ENCODE results near the gene RSU1.

Gene RSU1

DNA sequence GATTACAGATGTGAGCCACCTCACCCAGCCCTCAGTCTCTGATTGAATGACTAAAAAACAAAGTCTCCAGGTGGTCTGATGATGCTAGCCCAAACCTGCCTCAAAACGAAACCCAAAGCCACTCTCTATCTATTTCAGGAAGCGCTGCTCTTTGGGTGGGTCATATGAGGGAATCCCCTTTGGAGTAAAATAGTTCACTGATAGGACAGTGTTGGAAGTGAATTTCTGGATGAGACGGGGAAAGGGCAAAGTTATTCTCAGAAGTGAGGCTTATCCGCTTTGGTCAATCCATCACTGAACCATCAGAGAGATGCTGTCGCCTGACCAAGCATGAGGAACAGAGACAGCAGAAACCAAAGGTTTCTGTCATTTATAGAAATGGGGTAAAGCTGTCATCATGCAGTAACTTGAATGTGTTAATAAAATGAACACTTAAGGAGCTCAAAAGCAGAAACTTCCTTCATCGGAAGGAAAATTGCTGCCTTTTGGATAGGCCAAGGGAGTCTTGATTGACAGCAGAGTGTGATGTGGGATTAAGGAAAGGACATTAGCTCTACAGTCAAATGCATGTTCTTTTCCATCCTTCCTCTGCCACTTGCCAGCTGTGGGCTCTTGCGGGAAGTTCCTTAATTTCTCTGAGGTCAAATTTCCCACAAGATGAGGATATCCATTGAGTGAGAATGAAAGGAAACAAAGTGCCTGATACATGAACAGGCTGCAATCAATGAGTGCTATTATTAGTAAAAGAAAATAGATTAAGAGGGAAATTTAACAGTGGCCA, 230.7 kb downstream of the RSU1 start:
- DNase-seq: no peak

DNA sequence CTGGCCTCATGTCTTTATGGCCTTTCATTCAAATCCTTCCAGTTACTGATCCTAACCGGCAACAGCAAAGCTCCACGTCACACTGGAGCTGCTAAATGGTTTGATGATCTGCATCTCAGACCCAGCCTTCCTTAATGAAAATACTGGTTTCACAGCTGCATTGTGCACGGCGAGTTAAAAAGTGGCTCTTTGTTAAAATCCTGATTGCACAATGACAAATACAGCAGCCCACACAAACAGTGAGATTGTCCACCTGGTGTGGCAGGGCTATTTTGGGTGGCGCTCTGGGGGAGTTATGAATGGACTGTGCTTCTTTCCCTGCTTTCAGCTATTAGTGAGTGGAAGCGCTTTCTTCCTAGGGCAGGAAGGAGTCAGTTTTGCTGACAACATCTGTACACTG, 232.1 kb downstream of the RSU1 start:
- DNase-seq: no peak

DNA sequence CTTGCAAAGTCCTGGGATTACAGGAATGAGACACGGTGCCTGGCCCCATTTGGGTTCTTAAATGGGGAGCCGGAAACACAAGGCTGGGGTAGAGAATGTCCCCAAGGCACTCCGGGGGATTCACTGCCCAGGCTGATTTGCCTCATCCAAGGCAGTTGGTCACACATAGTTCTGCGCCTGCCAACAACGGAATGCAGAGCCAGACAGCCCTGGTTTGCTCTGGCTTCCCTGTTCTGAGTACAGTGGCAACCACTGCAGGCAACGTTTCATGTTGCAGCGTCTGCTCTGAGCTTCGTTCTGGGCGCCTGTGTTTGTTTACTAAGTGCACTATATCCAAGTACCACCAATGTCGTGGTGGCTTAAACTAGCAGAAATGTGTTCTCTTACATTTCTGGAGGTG, 233.8 kb downstream of the RSU1 start:
- no peak for DNase-seq

DNA sequence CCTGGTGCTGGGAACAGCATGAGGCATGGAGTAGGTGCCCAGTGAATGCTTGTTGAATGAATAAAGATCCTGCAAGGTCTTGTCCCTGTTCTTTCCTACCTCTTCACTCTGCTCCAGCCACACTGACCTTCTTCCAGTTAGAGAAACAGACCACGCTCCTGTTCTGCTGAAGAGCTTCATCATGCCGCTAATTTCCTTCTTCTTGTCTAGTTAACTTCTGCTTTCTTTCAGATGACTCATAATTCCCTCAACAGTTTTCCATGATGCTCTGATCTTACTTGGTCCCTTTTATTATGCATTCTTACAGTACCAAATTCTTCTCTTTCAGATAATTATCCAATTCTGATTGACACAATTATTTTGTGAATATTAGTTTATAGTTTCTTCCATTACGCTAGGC, 236.0 kb downstream of the RSU1 start:
- peak; percentile 34 for DNase-seq

DNA sequence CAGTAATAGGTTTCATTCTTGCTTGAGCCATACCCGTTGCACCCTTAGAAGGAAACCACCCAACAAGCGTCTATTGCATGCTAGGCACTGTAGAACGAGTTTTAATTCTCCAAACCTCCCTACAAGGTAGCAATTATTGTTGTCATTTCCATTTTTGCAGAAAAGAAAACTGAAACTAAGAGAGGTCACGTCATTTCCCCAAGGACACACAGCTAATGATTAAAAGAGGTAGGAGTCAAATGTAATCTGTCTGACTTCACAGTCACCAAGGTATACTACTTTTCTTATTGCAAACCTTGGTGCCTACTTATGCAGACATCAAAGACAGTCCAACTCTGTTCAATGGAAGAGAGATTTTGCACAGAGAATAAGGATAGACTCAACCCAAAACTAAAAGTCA, 246.5 kb downstream of the RSU1 start:
- DNase-seq: no peak

DNA sequence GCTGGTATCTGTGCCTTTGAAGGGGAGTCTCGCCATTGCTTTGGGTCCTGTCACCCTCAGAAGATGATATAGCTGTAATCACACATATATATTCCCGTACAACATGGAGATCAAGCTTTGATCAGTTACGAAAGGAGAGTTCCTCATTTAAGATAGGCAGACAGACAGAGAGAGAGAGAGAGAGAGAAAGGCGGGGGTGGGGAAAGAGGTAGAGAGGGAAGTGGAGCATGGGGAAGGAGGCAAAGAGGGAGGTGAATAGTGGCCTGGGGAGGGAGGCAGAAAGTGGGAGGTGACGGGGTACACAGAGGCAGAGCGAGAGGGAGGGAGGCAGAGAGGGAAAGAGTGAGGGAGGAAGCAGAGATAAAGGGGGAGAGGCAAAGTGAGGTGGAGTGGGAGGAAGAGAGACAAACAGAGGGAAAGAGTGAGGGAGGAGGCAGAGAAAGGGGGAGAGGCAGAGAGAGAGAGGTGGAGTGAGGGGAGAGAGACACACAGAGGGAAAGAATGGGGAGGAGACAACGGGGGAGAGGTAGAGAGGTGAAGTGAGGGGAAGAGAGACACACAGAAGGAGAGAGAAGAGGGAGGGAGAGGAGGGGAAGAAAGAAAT, 250.9 kb downstream of the RSU1 start:
- no peak for DNase-seq

DNA sequence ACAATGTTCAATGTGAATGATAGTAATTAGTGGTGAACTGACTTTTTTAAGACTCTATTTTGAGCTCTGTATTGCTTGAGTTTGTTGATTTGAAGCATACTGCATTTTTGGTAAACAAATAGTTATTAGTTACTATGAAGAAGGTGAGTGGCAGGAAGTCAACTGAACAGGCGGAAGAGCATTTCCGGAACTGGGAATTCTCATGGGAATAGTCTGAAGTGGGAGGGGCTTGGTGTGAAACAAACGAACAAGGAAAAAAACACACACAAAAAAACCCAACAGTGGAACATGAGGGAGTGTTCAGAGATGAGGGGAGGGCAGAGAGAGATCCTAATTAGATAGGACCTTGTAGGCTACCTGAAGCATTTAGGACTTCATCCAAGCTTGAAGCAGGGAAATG, 251.6 kb downstream of the RSU1 start:
- no peak for DNase-seq

DNA sequence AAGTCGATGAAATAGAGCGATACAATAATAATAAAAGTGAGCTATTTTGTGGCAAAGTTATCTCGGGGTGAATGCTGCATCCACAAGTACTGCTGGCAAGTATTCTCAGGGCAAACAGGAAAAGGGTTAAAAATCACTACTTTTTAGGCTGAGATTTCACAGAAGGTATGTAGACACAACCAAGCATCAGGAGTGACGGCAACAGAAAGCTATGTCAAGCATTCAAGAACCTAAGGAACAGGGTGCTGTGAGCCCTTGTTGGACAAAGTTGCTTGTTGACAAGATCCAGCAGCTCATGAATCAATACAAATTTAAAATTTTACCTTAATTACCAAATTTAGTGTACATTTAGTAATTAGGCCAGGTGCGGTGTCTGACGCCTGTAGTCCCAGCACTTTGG, 254.3 kb downstream of the RSU1 start:
- DNase-seq: no peak

DNA sequence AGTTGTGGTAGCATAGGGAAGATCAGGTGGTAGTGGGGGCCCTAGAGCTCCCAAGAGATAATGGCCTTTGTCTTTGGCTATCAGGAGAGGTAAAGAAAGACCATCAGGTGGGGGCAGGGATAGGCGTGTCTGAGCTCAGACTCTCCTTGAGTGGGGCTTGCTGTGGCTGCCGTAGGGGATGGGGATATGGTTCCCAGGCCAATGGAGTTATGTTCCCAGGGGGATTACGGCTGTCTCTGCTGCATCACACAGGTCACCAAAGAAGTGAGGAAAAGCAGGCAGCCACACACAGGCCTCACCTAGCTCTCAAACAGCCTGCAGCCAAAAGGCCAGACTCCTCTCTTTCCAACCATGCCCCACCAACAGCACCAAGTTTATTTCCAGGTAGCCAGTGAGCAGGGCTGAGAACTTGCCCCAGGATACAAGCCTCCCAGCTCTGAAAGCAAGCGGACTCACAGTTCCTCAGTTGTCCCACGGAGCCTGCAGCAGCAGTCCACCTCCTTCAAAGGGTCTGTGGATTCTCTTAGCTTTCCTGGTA, 257.9 kb downstream of the RSU1 start:
- no peak for DNase-seq

DNA sequence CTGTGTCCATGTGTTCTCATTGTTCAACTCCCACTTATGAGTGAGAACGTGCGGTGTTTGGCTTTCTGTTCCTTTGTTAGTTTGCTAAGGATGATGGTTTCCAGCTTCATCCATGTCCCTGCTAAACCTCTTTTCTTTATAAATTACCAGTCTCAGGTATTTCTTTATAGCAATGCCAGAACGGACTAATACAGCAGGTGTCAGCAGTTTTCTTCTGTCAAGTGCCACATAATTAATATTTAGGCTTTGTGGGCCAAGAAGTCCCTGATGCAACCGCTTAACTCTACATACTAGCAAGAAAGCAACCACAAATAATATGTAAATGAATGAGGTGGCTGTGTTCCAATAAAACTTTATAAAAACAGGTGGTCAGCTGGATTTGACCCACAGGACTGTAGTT, 269.3 kb downstream of the RSU1 start:
- DNase-seq: no peak

DNA sequence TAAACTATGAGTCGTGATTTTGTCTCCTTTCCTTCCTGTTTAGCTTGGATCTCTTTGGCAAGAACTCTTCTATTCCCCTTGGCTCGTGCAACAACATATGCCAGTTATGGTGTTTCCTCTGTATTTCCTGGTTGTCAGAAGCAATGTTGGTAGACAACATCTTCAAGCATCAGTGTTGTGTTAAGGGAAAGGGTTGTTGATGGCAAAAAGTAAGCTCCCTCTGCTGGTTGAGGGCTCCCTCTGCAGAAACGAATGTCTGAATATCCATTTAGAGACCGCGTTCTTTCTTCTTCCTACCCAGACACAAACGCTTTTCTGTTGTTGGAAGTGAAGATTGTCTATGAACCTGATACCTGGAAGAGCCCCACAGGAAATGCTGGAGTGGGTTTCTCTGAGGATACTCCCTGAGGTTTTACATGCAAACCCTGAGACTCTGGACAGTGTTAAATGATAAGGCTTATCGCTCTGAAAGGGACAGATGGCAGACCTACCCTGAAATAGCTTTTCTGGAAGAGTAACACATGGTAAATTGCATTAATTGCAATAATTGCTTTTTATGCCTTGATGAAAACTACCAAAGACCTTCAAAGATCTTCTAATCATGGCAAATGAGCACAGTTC, 272.0 kb downstream of the RSU1 start:
- peak; percentile 42 for DNase-seq

DNA sequence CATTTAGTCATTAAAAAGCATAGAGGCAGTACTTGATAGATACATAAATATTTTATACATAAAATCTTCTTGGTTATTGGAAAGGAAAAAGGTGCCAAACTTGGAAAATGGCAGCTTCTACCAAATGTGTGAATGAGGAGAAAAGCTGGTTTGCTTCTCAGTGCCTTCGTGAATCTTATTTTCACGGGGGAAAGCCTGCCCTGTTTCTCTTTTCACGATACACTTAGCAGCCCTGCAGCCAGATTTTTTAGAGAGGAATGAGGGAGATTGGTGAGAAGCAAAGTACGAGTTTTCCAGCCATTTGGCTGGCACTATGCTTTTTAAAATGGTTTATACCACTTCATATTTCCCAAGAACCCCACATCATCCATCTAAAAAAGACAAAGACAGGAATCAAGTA, 272.6 kb downstream of the RSU1 start:
- DNase-seq: no peak

DNA sequence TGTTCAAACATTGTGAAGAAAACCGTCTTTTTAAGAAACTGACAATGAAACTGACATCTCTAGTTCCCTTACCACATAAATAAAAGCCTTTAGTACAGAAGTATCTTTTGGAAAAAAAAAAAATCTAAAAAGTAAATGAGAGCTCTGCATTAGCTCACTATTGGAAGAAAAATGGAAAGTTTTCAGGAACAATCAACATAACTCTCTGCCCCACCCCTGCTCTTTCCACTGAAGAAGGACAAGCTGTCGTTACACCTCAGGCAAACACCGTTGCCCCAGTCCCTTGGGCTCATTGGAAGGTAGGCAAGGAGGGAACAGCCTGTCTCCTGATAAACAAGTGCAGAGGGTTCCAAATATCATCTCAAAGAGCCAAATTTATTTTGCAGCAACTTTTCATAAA, 273.1 kb downstream of the RSU1 start:
- no peak for DNase-seq
